ENCODE results near the gene MICB. TPM values are rescaled to one million over a fixed set of nuclear protein-coding genes. Genes with fewer than 3 reads are reported as not detected.
A peak's percentile ranks its signal among the peaks of the same experiment; 100 is the strongest.

MICB gene
- total and polyA plus RNA-seq, 9 of the 15 experiments (the other 6 are each of a cell fraction or from before 2014, with no cell fraction given) = 13.3 to 34.5 (median 19.8) TPM

DNA sequence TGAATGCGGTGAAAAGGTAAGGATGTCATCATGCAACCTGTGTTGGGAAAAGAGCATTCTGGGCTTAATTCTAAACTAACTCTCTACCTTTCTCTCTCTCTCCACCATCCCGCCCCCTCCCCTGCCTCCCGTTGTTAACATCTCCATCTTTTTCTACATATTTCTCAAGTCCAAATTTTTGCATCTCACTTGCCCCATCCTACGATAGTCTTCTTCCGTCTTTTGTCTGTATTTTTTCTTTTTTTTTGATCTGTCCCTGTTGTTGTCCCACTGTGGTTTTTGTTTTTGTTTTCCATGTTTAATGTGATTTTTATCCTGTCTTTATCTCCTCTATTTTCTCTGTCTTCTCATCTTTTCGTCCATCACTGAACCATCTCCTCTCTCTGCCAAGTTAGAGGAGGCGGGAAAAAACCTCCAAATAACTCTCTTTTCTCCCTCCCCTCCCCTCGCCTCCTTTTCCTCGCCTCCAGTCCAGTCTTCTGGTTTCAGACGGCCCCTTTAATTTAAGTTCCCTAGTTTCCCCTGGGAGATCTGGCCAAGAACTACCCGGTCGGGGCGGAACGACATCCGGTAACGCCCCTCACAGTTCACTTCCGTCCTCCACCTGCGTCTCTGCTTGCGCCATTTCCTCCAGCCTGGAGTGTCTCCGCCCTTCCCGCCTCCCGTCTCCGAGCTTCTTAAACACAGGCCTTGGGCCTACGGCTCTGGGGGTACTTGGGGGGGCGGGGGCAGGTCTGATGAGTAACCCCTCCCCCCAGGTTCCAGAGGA lies 49.2 kb downstream of the MICB start, which contains the start of gene NFKBIL1 (continued):
- TF ChIP-seq, protein P1, sequence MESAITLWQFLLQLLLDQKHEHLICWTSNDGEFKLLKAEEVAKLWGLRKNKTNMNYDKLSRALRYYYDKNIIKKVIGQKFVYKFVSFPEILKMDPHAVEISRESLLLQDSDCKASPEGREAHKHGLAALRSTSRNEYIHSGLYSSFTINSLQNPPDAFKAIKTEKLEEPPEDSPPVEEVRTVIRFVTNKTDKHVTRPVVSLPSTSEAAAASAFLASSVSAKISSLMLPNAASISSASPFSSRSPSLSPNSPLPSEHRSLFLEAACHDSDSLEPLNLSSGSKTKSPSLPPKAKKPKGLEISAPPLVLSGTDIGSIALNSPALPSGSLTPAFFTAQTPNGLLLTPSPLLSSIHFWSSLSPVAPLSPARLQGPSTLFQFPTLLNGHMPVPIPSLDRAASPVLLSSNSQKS (CRISPR knock-in tag; IDR thresholded peaks at IDR 0.05) = no peak
- TF ChIP-seq HOXB6 (CRISPR knock-in tag; IDR thresholded peaks at IDR 0.05; ENCODE audit: borderline replicate concordance) (no peak), ZNF699 (CRISPR knock-in tag; IDR thresholded peaks at IDR 0.05; ENCODE audit: insufficient replicate concordance) (no peak), FOSL1 (tag; conservative IDR thresholded peaks at IDR 0.05) (peak; percentile 15; the same call in 1 of the 2 replicates), ZNF121 (CRISPR knock-in tag; conservative IDR thresholded peaks at IDR 0.05) (no peak), ZNF431 (CRISPR knock-in tag; IDR thresholded peaks at IDR 0.05) (no peak), ZNF507 (tag; conservative IDR thresholded peaks at IDR 0.05) (no peak), TEAD2 (tag; IDR thresholded peaks at IDR 0.05) (no peak), ARID3B (CRISPR knock-in tag; IDR thresholded peaks at IDR 0.05; ENCODE audit: borderline replicate concordance) (no peak), SNIP1 (IDR thresholded peaks at IDR 0.05; ENCODE audit: low read depth) (peak; percentile 43), NCOA4 (IDR thresholded peaks at IDR 0.05; ENCODE audit: partially characterized antibody) (peak; percentile 55), NR2C1 (IDR thresholded peaks at IDR 0.05) (peak; percentile 94), NR2C1 (tag; IDR thresholded peaks at IDR 0.05) (peak; percentile 97), SPI1 (IDR thresholded peaks at IDR 0.05; ENCODE audit: borderline replicate concordance, low read depth, low read length) (peak; percentile 88), BDP1 (IDR thresholded peaks at IDR 0.05; ENCODE audit: insufficient read depth, insufficient read length) (no peak), ZNF639 (CRISPR knock-in tag; conservative IDR thresholded peaks at IDR 0.05 in 1 of 2, IDR thresholded peaks at IDR 0.05 in 1 of 2) (no peak; a peak in 1 of 4 replicates), SMARCA4 (IDR thresholded peaks at IDR 0.05) (no peak), KLF1 (tag; IDR thresholded peaks at IDR 0.05) (peak; percentile 93), SUPT5H (IDR thresholded peaks at IDR 0.05) (peak; percentile 67), EZH2 (IDR thresholded peaks at IDR 0.05; ENCODE audit: borderline replicate concordance, low read depth, low read length) (no peak), PHF20 (IDR thresholded peaks at IDR 0.05; ENCODE audit: partially characterized antibody) (peak; percentile 90)
- TF ChIP-seq, protein P2, sequence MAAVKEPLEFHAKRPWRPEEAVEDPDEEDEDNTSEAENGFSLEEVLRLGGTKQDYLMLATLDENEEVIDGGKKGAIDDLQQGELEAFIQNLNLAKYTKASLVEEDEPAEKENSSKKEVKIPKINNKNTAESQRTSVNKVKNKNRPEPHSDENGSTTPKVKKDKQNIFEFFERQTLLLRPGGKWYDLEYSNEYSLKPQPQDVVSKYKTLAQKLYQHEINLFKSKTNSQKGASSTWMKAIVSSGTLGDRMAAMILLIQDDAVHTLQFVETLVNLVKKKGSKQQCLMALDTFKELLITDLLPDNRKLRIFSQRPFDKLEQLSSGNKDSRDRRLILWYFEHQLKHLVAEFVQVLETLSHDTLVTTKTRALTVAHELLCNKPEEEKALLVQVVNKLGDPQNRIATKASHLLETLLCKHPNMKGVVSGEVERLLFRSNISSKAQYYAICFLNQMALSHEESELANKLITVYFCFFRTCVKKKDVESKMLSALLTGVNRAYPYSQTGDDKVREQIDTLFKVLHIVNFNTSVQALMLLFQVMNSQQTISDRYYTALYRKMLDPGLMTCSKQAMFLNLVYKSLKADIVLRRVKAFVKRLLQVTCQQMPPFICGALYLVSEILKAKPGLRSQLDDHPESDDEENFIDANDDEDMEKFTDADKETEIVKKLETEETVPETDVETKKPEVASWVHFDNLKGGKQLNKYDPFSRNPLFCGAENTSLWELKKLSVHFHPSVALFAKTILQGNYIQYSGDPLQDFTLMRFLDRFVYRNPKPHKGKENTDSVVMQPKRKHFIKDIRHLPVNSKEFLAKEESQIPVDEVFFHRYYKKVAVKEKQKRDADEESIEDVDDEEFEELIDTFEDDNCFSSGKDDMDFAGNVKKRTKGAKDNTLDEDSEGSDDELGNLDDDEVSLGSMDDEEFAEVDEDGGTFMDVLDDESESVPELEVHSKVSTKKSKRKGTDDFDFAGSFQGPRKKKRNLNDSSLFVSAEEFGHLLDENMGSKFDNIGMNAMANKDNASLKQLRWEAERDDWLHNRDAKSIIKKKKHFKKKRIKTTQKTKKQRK (IDR thresholded peaks at IDR 0.05; ENCODE audit: borderline replicate concordance, low read depth, low read length) = 0 out of 2 replicates have a peak, but pooled peaks have one; percentile 3

Measured in K562 (cell line).